HG02884 (cell line): Measurements from ENCODE around the gene ARHGAP28.

ENCODE experiments used
- ATAC-seq: cut with Tn5 transposase; IDR thresholded peaks from one replicate; pipeline ENCODE4 v1.9.1; 2021; ENCODE audit warnings: mild to moderate bottlenecking, moderate library complexity; ENCODE audit not compliant: unreplicated experiment

ARHGAP28 gene, protein sequence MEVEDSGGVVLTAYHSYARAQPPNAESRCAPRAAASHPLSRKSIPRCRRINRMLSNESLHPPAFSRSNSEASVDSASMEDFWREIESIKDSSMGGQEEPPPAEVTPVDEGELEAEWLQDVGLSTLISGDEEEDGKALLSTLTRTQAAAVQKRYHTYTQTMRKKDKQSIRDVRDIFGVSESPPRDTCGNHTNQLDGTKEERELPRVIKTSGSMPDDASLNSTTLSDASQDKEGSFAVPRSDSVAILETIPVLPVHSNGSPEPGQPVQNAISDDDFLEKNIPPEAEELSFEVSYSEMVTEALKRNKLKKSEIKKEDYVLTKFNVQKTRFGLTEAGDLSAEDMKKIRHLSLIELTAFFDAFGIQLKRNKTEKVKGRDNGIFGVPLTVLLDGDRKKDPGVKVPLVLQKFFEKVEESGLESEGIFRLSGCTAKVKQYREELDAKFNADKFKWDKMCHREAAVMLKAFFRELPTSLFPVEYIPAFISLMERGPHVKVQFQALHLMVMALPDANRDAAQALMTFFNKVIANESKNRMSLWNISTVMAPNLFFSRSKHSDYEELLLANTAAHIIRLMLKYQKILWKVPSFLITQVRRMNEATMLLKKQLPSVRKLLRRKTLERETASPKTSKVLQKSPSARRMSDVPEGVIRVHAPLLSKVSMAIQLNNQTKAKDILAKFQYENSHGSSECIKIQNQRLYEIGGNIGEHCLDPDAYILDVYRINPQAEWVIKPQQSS

DNA sequence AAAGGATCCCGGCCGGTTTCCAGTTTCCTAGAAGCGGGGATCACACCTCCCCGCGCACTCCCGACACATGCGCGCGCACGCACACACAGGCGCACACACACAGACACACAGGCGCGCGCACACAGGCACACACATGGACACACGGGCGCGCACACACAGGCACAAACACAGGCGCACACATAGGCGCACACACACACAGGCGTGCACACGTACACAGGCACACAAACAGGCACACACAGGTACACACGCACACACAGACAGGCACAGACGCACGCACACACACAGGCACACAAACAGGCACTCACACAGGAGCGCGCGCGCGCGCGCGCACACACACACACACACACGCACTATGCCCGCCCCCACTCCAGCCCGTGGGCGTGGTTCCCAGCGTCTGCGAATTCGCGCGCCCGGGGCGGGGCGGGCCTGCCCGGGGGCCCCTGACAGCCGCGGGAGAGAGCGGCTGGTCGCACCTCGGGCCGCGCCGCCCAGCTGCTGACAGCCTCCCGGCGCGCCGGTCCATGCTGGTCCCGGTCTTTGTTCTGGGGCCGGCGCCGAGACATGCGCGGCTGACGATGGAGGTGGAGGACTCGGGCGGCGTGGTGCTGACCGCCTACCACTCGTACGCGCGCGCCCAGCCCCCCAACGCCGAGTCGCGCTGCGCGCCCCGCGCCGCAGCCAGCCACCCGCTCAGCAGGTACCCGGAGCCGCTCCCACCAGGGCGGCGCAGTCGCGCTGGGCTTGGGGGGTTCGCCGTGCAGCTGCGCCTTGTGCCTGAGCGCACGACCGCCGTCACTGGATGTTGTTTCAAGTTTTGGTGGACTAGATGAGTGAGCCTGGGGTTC is at the start of gene ARHGAP28:
TSS of gene ARHGAP28 (plus strand) at position 470 of the 845 bp plus-strand sequence. CDS start at position 576, 106 bp downstream.
- ATAC-seq: peak; percentile 57

DNA sequence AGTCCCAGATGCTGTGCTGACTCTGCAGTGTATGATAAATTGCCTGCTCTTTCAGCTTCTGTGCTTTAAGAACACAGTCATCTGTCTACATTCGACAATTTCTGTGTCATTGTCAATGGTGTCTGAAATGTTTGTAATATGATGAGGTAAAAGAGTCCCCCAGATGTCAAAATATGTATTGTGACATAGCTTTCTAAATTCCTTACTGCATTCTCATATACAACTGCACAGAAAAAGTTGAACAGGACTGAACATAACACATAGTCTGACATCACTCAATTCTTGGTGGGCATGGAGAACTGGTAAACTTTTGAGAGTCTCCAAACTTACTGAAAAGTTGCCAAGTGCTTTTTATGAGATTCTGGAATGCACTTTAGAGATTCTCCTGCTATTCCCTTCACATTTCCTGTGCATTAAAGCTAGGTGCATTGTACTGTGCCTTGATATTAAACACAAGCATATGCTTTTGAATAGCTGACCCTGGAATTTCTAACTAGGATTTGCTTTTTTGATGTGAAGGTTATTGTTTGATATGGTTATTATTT is 48.1 kb upstream of the ARHGAP28 start:
- no peak for ATAC-seq

- ATAC-seq: no peak
These were observed 46.9 kb upstream of the ARHGAP28 start for GRCh38 chr18:6682437-6683111.

GRCh38 chr18:6683112-6683876 is 46.2 kb upstream of the ARHGAP28 start:
- no peak for ATAC-seq

DNA sequence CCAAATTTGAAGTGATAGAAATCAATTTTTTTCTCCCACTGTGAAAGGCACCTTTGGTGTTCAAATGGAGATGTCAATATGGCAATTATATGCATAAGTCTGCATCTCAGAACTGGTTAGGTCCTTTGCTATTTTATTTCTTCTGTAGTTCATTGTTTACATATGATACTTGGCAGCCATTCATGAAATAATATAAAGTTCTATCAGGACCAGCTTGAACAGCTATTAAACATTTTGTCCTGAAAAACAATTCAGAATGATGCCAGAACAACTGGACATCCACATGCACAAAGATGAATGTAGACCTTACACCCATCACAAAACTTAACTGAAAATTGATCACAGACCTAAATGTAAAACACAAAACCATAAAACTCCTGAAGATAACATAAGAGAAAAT is 41.8 kb upstream of the ARHGAP28 start:
- ATAC-seq: no peak

DNA sequence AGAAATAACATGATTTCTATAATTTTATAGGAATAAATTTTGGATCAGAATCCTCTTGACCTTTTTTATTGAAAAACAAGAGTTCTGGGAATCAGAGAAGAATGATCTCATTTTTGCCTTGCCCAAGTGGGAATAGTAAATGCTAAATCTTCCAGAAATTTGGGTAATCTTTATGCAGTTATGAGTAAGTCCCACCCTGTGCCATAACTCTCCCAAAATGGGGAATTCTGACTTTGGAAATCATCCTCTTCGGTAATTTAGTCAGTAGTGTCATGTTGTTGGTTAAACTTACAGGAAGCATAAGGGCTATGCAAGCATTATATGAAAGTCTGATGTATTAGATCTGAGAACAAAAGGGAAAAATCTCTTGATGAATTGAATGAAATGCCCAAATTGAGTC is 20.6 kb upstream of the ARHGAP28 start:
- ATAC-seq: no peak

DNA sequence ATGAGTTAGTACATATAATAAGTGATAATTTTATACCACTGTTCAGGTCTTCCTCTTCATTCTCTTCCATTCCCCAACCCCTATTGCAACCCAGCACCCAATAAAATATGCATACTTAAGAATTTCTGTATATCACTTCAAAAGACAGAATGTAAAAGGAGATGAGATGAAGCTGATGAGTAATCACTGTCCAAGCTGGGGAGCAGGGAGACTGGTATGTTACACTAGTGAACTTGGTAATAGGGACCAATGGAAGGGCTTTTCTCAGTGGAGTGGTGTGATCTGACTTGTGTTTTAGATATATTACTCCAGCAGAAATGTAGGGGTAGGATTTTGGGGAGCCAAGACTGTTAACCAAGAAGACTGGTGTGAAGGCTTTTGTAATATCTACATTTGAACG is 18.0 kb upstream of the ARHGAP28 start:
- ATAC-seq: no peak

- no peak for ATAC-seq
These were observed 17.1 kb upstream of the ARHGAP28 start for GRCh38 chr18:6712401-6712800.

- no peak for ATAC-seq
These were observed 15.5 kb upstream of the ARHGAP28 start for GRCh38 chr18:6714010-6714409.

DNA sequence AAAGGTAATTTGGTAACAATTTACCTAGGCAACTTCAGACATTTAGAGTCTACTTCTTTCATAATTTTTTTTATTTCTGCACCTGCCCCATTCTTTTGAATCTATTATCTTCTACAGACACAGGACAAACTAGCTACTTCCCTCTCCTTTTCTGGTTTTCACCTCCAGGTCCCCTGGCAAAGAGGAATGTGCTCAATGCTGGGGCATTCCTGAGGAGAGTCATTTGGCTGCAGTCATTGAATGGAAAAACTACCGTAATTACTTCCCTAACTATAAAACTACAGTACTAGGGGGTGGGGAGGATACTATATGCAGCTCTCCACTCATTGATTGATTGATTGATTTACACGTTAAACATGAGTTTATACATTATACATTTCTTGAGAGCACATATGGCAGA is 11.2 kb upstream of the ARHGAP28 start:
- ATAC-seq: no peak

DNA sequence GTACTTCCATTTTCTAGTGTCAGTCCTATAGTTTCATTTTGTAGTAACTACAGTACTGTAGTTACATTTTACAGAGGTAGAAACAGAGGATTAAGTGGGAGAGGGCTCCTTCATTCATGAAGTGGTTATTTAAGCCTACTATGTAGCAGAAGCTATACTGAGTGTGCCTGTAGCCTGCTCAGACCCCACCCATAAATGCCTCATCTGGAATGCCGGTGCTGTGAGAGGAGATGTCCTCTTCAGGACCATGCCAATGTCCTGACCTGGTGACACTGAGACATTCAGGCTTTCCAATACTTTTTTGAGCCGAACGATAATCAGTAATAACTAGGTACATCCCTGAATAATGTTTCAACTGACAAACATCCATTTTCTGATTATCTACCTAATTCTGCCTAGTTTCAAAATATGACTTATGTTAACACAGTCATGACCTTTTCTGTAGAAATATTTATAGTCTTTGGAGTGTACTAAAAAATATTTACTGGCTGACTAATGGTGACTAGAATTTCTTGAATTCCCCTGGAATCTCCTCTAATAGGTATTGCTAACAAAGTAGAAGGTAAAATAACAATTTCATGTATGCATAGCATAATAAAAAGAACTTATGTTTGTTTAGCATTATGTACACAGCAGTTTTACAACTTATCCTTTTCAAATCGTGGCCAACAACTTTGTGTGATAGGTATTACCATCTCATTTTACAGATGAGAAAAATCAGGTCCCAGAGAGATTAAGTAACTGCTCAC is 10.2 kb upstream of the ARHGAP28 start:
- no peak for ATAC-seq

DNA sequence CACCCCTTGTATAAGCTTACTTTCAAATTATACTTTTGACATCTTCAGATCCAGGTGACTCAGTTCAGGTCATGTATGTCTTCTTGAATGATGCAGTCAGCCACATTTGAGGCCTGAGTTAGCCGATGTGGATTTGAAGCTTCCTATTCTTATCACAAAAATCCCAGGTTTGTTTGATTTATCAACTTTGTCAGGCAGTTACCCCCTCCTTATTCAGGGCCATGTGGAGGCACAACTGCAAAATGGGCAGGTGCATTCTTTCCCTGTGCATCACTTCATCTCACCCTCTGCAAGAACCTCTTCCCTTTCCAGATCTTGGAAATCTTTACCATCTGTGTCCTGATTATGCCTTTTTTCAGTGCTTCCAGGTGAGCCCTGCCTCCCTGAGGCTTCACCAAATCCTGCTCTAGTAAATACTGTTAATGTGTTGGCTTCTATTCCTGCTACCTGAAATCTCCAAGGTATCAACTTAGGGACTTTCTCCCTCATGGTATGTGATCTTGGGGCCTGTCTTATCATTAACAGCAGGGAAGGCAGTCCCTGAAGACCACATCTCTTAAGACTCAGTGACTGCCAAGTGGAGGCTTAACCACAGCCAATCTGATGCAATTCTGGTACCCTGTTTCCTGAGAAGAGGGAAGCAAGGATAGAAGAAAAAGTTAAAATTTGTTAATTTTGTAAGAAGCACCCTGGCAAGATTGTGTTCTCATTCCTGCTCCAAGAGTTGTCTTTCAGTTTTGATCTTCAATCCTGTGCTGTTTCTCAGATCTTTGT is 9.4 kb upstream of the ARHGAP28 start:
- no peak for ATAC-seq

DNA sequence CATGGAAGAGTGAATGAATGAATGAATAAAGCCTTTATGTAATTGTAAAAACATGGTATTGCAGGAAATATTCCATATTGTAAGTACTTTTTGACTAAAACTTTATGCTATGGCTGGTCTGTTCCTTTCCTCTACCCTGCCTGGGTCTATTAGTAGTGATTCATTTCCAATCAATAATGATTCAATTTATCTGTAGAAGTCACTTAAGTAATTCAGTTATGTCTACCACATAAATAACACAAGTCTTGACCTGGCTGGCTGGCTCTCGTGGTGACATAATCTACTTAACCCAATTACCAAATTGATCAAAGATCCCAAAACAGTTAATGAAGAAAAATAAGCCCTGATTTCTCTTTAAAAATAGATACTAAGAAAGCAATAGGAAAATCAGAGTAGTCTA is 7.8 kb upstream of the ARHGAP28 start:
- no peak for ATAC-seq

DNA sequence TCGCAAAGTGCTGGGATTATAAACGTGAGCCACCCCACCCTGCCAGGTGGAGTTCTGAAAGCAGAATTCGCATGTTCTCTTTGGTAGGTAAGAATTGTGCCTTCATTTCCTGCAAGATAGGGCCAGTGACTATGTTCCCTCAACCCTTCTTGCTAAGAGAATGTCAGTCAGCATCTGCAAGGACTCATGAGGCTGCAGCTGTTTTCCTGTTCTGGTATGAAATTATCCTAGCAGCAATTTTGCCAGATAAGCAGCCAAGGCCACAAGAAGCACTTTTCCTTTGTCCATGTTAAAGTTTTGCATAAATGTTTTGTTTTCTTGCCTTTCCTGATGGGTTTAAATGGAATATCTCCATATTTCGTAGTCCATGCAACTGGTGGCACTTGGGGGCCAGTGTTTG is 6.8 kb upstream of the ARHGAP28 start:
- ATAC-seq: no peak

GRCh38 chr18:6724331-6724730 is 5.2 kb upstream of the ARHGAP28 start:
- no peak for ATAC-seq

GRCh38 chr18:6728331-6728730 is 1.2 kb upstream of the ARHGAP28 start:
- no peak for ATAC-seq

DNA sequence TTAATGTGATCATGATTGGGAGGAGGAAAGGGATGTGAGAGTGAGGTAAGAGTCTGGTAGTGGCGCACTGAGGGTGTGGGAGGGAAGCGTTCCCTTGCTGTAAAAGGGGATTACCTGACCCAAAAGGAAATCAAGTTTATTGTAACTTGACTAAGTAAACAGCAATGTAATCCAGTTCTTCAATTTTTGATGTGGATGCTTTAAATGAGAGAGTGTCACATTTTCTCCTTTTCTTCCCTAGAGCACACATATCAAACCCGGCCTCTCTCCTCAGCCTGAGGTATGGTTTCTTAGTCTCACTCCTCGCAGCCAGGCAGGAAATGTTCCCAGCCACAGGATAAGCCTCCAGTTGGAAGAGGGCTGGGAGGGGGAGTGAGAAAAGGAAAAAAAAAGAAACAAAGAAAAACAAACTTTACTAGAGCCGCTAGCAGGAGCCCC is 688 bp upstream of the ARHGAP28 start:
- no peak for ATAC-seq
